ENCODE measurements around the gene NEK10. TPM values are rescaled to one million over a fixed set of nuclear protein-coding genes. Genes with fewer than 3 reads are reported as not detected.

NEK10 gene
- total RNA-seq, 1 experiment from 2014 or later: 1.7 TPM

- no TSS peak for BruUV-seq (replicated peaks)
Observed at GRCh38 chr3:27213450-27213849, 155.7 kb downstream of the NEK10 start.

DNA sequence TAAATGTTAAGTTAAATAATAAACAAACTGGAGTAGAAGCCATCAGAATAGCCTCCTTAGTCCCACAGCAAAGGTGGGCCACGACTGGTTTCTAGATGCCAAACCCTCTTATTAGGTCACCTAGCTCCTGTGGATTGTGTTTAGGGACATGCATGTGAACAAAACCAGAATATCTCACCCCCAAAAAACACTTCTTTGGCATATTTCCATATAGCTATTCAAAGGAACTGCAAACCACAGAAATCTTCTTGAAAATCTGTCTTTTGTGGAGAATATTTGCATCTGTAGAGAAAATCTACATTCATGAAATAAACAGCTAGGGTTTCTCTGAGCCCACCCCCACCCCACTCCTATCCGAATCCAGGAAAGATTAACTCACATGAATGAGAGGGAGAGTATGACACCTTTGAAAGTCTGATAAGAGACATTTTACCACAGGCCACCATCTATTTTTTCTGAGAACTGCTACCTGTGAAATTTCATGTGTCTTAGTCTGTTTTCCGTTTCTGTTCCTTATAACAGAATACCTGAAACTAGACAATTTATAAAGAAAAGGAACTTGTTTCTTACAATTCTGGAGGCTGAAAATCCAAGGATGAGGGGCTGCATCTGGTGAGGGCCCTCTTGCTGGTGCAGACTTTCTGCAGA lies 159.4 kb downstream of the NEK10 start:
- Mint-ChIP-seq H3K4me3 (ENCODE audit: low read depth, unreplicated experiment) (no peak overlapping the region), H3K36me3 (ENCODE audit: insufficient read depth, unreplicated experiment) (no peaks in the 10 kb centered on the region), H3K4me1 (ENCODE audit: low read depth, unreplicated experiment) (no peaks in the 10 kb centered on the region), H3K27me3 (ENCODE audit: unreplicated experiment) (no peaks in the 10 kb centered on the region), H3K9me3 (ENCODE audit: low read depth, unreplicated experiment) (no peaks in the 10 kb centered on the region), H3K27ac (ENCODE audit: unreplicated experiment) (no peak overlapping the region)
- TF ChIP-seq, protein P1, sequence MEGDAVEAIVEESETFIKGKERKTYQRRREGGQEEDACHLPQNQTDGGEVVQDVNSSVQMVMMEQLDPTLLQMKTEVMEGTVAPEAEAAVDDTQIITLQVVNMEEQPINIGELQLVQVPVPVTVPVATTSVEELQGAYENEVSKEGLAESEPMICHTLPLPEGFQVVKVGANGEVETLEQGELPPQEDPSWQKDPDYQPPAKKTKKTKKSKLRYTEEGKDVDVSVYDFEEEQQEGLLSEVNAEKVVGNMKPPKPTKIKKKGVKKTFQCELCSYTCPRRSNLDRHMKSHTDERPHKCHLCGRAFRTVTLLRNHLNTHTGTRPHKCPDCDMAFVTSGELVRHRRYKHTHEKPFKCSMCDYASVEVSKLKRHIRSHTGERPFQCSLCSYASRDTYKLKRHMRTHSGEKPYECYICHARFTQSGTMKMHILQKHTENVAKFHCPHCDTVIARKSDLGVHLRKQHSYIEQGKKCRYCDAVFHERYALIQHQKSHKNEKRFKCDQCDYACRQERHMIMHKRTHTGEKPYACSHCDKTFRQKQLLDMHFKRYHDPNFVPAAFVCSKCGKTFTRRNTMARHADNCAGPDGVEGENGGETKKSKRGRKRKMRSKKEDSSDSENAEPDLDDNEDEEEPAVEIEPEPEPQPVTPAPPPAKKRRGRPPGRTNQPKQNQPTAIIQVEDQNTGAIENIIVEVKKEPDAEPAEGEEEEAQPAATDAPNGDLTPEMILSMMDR (IDR thresholded peaks at IDR 0.05; ENCODE audit: unreplicated experiment): no peak
- intact Hi-C loops (cut with micrococcal nuclease; ENCODE audit: unreplicated experiment): no loop called here
- no peak for DNase-seq
- CTCF ChIA-PET: no interaction called here
- no TSS peak for BruUV-seq (replicated peaks)

More at GRCh38 chr3:27213450-27213849, 155.7 kb downstream of the NEK10 start:
- Mint-ChIP-seq H3K4me3 (ENCODE audit: low read depth, unreplicated experiment) (no peak overlapping the region), H3K27me3 (ENCODE audit: unreplicated experiment) (no peaks in the 10 kb centered on the region), H3K9me3 (ENCODE audit: low read depth, unreplicated experiment) (peaks cover 3% of the 10 kb centered on the region), H3K36me3 (ENCODE audit: insufficient read depth, unreplicated experiment) (peaks cover 6% of the 10 kb centered on the region), H3K27ac (ENCODE audit: unreplicated experiment) (no peak overlapping the region), H3K4me1 (ENCODE audit: low read depth, unreplicated experiment) (peaks cover 18% of the 10 kb centered on the region)
- intact Hi-C loops (cut with micrococcal nuclease; ENCODE audit: unreplicated experiment): no loop called here
- TF ChIP-seq, protein P1 (IDR thresholded peaks at IDR 0.05; ENCODE audit: unreplicated experiment): no peak
- CTCF ChIA-PET: no interaction called here
- DNase-seq: no peak

DNA sequence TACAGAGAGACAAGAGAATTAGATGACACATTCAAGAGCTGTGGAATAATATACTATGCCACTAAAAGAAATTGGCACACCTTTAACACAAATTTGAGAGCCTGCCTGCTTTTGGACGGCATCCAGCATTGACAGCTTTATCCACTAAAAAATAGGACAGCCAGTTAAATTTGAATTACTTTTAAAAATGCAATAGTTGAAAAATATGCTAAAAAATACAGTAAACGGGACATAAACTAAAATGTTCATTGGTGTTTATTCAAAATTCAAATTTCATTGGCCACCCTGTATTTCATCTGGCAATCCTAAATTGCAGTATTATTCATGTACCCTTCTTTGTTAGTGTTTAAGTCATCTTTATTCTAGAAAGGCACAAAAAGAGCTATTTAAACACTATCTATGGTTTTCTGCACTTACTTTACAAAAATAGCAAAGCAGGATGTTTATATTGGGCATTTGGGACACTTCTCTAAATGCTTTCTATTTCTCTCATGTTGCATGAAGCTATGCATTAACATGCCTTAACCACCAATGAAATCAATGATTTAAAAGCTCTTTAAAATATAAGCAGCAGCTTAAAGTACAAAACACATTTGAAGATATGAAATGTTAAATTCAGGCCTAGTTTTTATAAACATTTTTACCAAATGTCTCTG lies 160.1 kb downstream of the NEK10 start:
- TF ChIP-seq, protein P1 (IDR thresholded peaks at IDR 0.05; ENCODE audit: unreplicated experiment): no peak
- Mint-ChIP-seq H3K36me3 (ENCODE audit: insufficient read depth, unreplicated experiment) (no peaks in the 10 kb centered on the region), H3K27ac (ENCODE audit: unreplicated experiment) (no peak overlapping the region), H3K4me3 (ENCODE audit: low read depth, unreplicated experiment) (no peak overlapping the region), H3K9me3 (ENCODE audit: low read depth, unreplicated experiment) (no peaks in the 10 kb centered on the region), H3K4me1 (ENCODE audit: low read depth, unreplicated experiment) (no peaks in the 10 kb centered on the region), H3K27me3 (ENCODE audit: unreplicated experiment) (no peaks in the 10 kb centered on the region)
- DNase-seq: no peak
- CTCF ChIA-PET: no interaction called here
- intact Hi-C loops (cut with micrococcal nuclease; ENCODE audit: unreplicated experiment): no loop called here
- BruUV-seq (replicated peaks): no TSS peak

GRCh38 chr3:27202959-27203358 lies 166.2 kb downstream of the NEK10 start:
- no peak for DNase-seq
- intact Hi-C loops (cut with micrococcal nuclease; ENCODE audit: unreplicated experiment): loop anchor here (1.0 kb wide), 1 partner anchor 9 kb away; no protein-coding TSS in a partner anchor
- Mint-ChIP-seq H3K36me3 (ENCODE audit: insufficient read depth, unreplicated experiment) (no peaks in the 10 kb centered on the region), H3K27me3 (ENCODE audit: unreplicated experiment) (no peaks in the 10 kb centered on the region), H3K4me1 (ENCODE audit: low read depth, unreplicated experiment) (peaks cover 26% of the 10 kb centered on the region), H3K4me3 (ENCODE audit: low read depth, unreplicated experiment) (no peak overlapping the region), H3K9me3 (ENCODE audit: low read depth, unreplicated experiment) (no peaks in the 10 kb centered on the region), H3K27ac (ENCODE audit: unreplicated experiment) (no peak overlapping the region)
- TF ChIP-seq, protein P1 (IDR thresholded peaks at IDR 0.05; ENCODE audit: unreplicated experiment): no peak
- CTCF ChIA-PET: interaction anchor here (0.6 to 0.9 kb wide), 3 partner anchors 35 to 84 kb away, joined by 3 to 8 read pairs (median 3); no protein-coding TSS in a partner anchor
- BruUV-seq (replicated peaks): no TSS peak
